PC-3 (cell line): ENCODE data around the gene YEATS4. TPM values are rescaled to one million over a fixed set of nuclear protein-coding genes. Genes with fewer than 3 reads are reported as not detected.

Experiments
- ATAC-seq: fragments of 200-7000 bp; cut with Tn5 transposase; 2 replicates; pipeline ENCODE4 v1.9.1; 2020; ENCODE audit warnings: mild to moderate bottlenecking, moderate library complexity
- BruUV-seq: library from RNA; stranded (reverse); fragments of 400-500 nt; replicated peaks from 2 replicates; lab custom pipeline; 2021; lab: Mats Ljungman, UMichigan
- CTCF ChIA-PET: fragments of 300-600 bp; sonication (Branson Sonifier 250); formaldehyde crosslinking; loops from one replicate; lab custom pipeline; 2022; ENCODE audit warnings: antibody characterized with exemption; lab: Charles Lee
- POLR2A ChIA-PET: fragments of 300-600 bp; sonication (Branson Sonifier 250); formaldehyde crosslinking; loops from one replicate; lab custom pipeline; 2022; ENCODE audit warnings: antibody characterized with exemption; ENCODE audit not compliant: unreplicated experiment; lab: Charles Lee
- DNase-seq: peaks from one replicate; pipeline ENCODE4 v3.0.0-alpha.2; 2015
- H2AFZ ChIP-seq: fragments of 300-600 bp; sonication (generic); 2 replicates; pipeline ENCODE4 v1.6.0; 2016; ENCODE audit warnings: antibody characterized with exemption, low read length
- H3F3A ChIP-seq: fragments of 300-600 bp; sonication (generic); one replicate; pipeline ENCODE4 v1.6.0; 2017; ENCODE audit warnings: antibody characterized with exemption, low read length, control low read depth, mild to moderate bottlenecking; ENCODE audit not compliant: unreplicated experiment
- H3K27ac ChIP-seq: fragments of 300-600 bp; sonication (generic); 2 replicates; pipeline ENCODE4 v1.5.1; 2016; ENCODE audit warnings: mild to moderate bottlenecking, low read length
- H3K27me3 ChIP-seq: fragments of 300-600 bp; sonication (generic); 2 replicates; pipeline ENCODE4 v1.6.1; 2016; ENCODE audit warnings: low read length, mixed read lengths
- H3K36me3 ChIP-seq: fragments of 300-600 bp; sonication (generic); 2 replicates; pipeline ENCODE4 v1.6.1; 2016; ENCODE audit warnings: low read depth, mixed run types, low read length, mixed read lengths
- H3K4me1 ChIP-seq: fragments of 300-600 bp; sonication (generic); 2 replicates; pipeline ENCODE4 v1.5.1; 2016; ENCODE audit warnings: low read length; ENCODE audit not compliant: insufficient read depth
- H3K4me2 ChIP-seq: fragments of 300-600 bp; sonication (generic); 2 replicates; pipeline ENCODE4 v1.6.0; 2016; ENCODE audit warnings: low read length
- H3K4me3 ChIP-seq: fragments of 300-600 bp; sonication (generic); 2 replicates; pipeline ENCODE4 v1.5.1; 2016; ENCODE audit warnings: mild to moderate bottlenecking, low read length, mixed read lengths
- H3K79me2 ChIP-seq: fragments of 300-600 bp; sonication (generic); 2 replicates; pipeline ENCODE4 v1.6.1; 2017; ENCODE audit warnings: low read length, mixed read lengths
- H3K9ac ChIP-seq: fragments of 300-600 bp; sonication (generic); 2 replicates; pipeline ENCODE4 v1.6.0; 2016; ENCODE audit warnings: mild to moderate bottlenecking, low read length
- H3K9me2 ChIP-seq: fragments of 300-600 bp; sonication (generic); replicated peaks from 2 replicates; pipeline ENCODE4 v1.6.1; 2016; ENCODE audit warnings: mixed run types, low read length, mixed read lengths
- H3K9me3 ChIP-seq: fragments of 300-600 bp; sonication (generic); 2 replicates; pipeline ENCODE4 v1.6.1; 2016; ENCODE audit warnings: low read length, mixed read lengths
- H4K20me1 ChIP-seq: fragments of 300-600 bp; sonication (generic); 2 replicates; pipeline ENCODE4 v1.6.1; 2016; ENCODE audit warnings: low read length, mixed read lengths
- EZH2 ChIP-seq: fragments of 300-600 bp; sonication (generic); IDR thresholded peaks from one replicate; pipeline ENCODE4 v1.6.1; 2017; ENCODE audit warnings: antibody characterized with exemption, mild to moderate bottlenecking, low read length; ENCODE audit not compliant: unreplicated experiment
- EZH2phosphoT487 ChIP-seq: fragments of 300-600 bp; sonication (generic); IDR thresholded peaks from 2 replicates; pipeline ENCODE4 v1.6.1; 2018; ENCODE audit warnings: mild to moderate bottlenecking, antibody characterized with exemption, low read length, borderline replicate concordance
- intact Hi-C: fragments of 100-400 bp; cut with micrococcal nuclease; formaldehyde crosslinking; loops from 2 replicates; pipeline ENCODE4 v1.9.0; 2023
- total RNA-seq: library from RNA; depleted of rRNA; stranded (reverse); fragments of >200 nt; gene quantifications from 2 replicates; pipeline ENCODE4 v1.2.3, GENCODE V29; 2014
- TF ChIP-seq, protein P1 (sequence below): fragments of 300-600 bp; sonication (generic); conservative IDR thresholded peaks from 2 replicates; pipeline ENCODE4 v1.5.1; 2017; ENCODE audit warnings: antibody characterized with exemption, low read depth, mild to moderate bottlenecking, low read length

Gene YEATS4
- total RNA-seq, 1 experiment from 2014 or later = 41.3 TPM

- no peak overlapping the region for H3K4me2 ChIP-seq
- H3K27me3 ChIP-seq = no peaks in the 10 kb centered on the region
- no peak overlapping the region for H3K4me3 ChIP-seq
- no peak overlapping the region for H3K27ac ChIP-seq
- H3K36me3 ChIP-seq = no peaks in the 10 kb centered on the region
- no peaks in the 10 kb centered on the region for H3K9me2 ChIP-seq
- no peak for TF ChIP-seq EZH2phosphoT487
- no peak for TF ChIP-seq EZH2
- TF ChIP-seq, protein P1, sequence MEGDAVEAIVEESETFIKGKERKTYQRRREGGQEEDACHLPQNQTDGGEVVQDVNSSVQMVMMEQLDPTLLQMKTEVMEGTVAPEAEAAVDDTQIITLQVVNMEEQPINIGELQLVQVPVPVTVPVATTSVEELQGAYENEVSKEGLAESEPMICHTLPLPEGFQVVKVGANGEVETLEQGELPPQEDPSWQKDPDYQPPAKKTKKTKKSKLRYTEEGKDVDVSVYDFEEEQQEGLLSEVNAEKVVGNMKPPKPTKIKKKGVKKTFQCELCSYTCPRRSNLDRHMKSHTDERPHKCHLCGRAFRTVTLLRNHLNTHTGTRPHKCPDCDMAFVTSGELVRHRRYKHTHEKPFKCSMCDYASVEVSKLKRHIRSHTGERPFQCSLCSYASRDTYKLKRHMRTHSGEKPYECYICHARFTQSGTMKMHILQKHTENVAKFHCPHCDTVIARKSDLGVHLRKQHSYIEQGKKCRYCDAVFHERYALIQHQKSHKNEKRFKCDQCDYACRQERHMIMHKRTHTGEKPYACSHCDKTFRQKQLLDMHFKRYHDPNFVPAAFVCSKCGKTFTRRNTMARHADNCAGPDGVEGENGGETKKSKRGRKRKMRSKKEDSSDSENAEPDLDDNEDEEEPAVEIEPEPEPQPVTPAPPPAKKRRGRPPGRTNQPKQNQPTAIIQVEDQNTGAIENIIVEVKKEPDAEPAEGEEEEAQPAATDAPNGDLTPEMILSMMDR = no peak
- ChIA-PET CTCF (interaction anchor here (0.5 kb wide), 1 partner anchor 15 kb away, joined by 7 read pairs; no protein-coding TSS in a partner anchor), POLR2A (no interaction called here)
- H3K9me3 ChIP-seq = no peaks in the 10 kb centered on the region
- no peak overlapping the region for H3K9ac ChIP-seq
- H2AFZ ChIP-seq = no peak overlapping the region
- BruUV-seq = no TSS peak
- no peaks in the 10 kb centered on the region for H3F3A ChIP-seq
- no peaks in the 10 kb centered on the region for H3K79me2 ChIP-seq
- DNase-seq (no peak), ATAC-seq (no peak)
- no peaks in the 10 kb centered on the region for H4K20me1 ChIP-seq
- intact Hi-C loops = no loop called here
- no peaks in the 10 kb centered on the region for H3K4me1 ChIP-seq
Measured at GRCh38 chr12:69342421-69342820, 17.1 kb upstream of the YEATS4 start.

GRCh38 chr12:69343357-69343756 is 16.2 kb upstream of the YEATS4 start:
- intact Hi-C loops = no loop called here
- Histone ChIP-seq H3K9ac (no peak overlapping the region), H3K9me2 (no peaks in the 10 kb centered on the region), H3K27ac (no peak overlapping the region), H3K79me2 (no peaks in the 10 kb centered on the region), H4K20me1 (no peaks in the 10 kb centered on the region), H3K36me3 (no peaks in the 10 kb centered on the region), H2AFZ (no peak overlapping the region), H3K27me3 (no peaks in the 10 kb centered on the region), H3K4me1 (no peaks in the 10 kb centered on the region), H3K4me2 (no peak overlapping the region), H3K4me3 (no peak overlapping the region), H3K9me3 (no peaks in the 10 kb centered on the region), H3F3A (no peaks in the 10 kb centered on the region)
- ChIA-PET CTCF (interaction anchor here (0.6 kb wide), 2 partner anchors 51 to 69 kb away, joined by 3 to 6 read pairs; no protein-coding TSS in a partner anchor), POLR2A (interaction anchor here (0.6 kb wide), 1 partner anchor 59 kb away, joined by 3 read pairs; no protein-coding TSS in a partner anchor)
- DNase-seq (no peak), ATAC-seq (no peak)
- no peak for TF ChIP-seq EZH2phosphoT487
- no peak for TF ChIP-seq EZH2
- TF ChIP-seq, protein P1 = no peak
- BruUV-seq = no TSS peak

DNA sequence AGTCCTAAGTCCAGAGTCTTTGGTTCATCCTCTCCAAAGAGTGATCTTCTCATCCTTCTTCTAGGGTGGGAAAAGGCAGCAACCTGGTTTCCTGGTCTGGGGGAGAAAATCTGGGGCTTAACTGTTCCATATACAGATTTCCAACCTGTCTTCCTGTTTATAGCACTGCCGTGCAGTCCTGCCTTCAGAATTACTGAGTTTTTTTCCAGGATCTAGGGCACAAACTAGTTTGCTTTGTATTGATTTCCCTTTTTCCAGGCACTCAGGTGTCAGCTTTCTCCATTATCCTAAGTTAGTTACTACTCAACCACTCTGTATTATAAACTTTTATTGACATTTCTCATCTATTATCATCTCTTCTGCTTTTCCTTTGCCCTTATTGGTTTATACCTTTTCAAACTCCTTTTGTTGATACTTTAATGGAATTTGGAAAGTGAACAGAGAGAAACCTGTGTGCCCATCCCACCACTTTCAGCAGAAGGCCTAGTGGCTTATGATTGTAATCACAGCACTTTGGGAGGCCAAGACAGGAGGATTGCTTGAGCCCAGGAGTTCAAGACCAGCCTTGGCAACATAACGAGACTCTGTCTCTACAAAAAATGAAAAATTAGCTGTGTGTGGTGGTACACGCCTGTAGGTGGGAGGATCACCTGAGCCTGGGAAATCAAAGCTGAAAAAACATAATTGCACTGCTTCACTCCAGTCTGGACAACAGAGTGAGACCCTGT is 15.5 kb upstream of the YEATS4 start:
- H3F3A ChIP-seq = no peaks in the 10 kb centered on the region
- ATAC-seq (no peak), DNase-seq (no peak)
- H3K4me1 ChIP-seq = no peaks in the 10 kb centered on the region
- no peak overlapping the region for H3K9ac ChIP-seq
- H3K4me2 ChIP-seq = no peak overlapping the region
- H4K20me1 ChIP-seq = no peaks in the 10 kb centered on the region
- H3K9me2 ChIP-seq = no peaks in the 10 kb centered on the region
- no peaks in the 10 kb centered on the region for H3K79me2 ChIP-seq
- intact Hi-C loops = no loop called here
- ChIA-PET CTCF (interaction anchor here (0.6 kb wide), 2 partner anchors 51 to 70 kb away, joined by 3 to 6 read pairs; no protein-coding TSS in a partner anchor), POLR2A (interaction anchor here (0.6 kb wide), 1 partner anchor 60 kb away, joined by 3 read pairs; no protein-coding TSS in a partner anchor)
- H3K4me3 ChIP-seq = no peak overlapping the region
- no peak overlapping the region for H3K27ac ChIP-seq
- H2AFZ ChIP-seq = no peak overlapping the region
- TF ChIP-seq EZH2 (no peak), EZH2phosphoT487 (no peak)
- TF ChIP-seq, protein P1 = no peak
- BruUV-seq = no TSS peak
- H3K36me3 ChIP-seq = no peaks in the 10 kb centered on the region
- H3K9me3 ChIP-seq = no peaks in the 10 kb centered on the region
- no peaks in the 10 kb centered on the region for H3K27me3 ChIP-seq
